Measurements from ENCODE around the gene PALD1.
"Not testable (repeated sequence)": the region's sequence is repeated elsewhere in the genome, so short reads cannot be mapped to it uniquely, and the experiment has no call there.

The PALD1 gene

DNA sequence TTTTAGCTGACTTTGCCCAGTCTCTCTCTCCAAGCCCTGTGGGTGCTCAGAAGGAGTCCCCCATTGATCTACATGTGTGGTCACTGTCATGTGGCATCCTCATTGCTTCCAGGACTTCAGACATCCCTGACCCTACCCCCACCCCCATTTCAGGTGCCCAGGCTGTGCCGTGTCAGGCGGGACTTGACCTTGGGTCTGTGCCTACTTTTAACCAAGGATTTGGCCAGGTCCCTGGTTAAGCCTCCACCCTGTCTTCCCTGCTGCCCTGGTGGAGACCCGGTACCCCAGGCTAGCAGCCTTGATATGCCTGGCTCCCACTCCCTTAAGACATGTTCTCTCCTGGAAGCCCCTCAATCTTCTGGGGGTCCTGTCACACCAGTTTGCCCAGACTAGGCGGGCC is 92.7 kb downstream of the PALD1 start:
- DNase-seq: no peak
- TF ChIP-seq GATA1 (IDR thresholded peaks at IDR 0.05; ENCODE audit: low read depth, low read length): no peak
- TF ChIP-seq POLR2A (IDR thresholded peaks at IDR 0.05; ENCODE audit: low read length): no peak

GRCh38 chr10:70571636-70572439 is 93.3 kb downstream of the PALD1 start:
- TF ChIP-seq GATA1 (IDR thresholded peaks at IDR 0.05; ENCODE audit: low read depth, low read length) (no peak), POLR2A (IDR thresholded peaks at IDR 0.05; ENCODE audit: low read length) (no peak)
- no peak for DNase-seq

GRCh38 chr10:70573599-70574506 is 95.3 kb downstream of the PALD1 start:
- DNase-seq: no peak
- TF ChIP-seq GATA1 (IDR thresholded peaks at IDR 0.05; ENCODE audit: low read depth, low read length) (no peak), POLR2A (IDR thresholded peaks at IDR 0.05; ENCODE audit: low read length) (no peak)

DNA sequence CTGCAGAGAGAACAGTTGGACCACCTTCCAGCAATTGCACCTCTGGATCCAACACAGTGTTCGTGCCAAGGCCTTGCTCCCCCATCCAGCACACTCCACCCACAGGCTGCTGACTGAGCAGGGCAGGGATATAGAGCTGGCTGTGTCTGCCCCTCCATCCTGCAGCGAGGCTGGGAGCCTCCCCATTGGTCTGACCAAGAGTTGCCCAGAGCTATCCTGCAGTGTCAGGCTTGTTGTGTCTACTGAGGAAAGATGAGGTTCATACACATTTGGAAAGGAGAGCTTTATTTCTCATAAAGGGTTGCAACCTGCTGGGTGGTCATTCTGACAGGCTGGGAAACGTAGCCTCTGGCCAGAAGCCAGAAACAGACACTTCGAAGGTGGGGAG is 96.9 kb downstream of the PALD1 start:
- no peak for DNase-seq
- no peak for TF ChIP-seq GATA1 (IDR thresholded peaks at IDR 0.05; ENCODE audit: low read depth, low read length)
- TF ChIP-seq POLR2A (IDR thresholded peaks at IDR 0.05; ENCODE audit: low read length): no peak

- TF ChIP-seq GATA1 (IDR thresholded peaks at IDR 0.05; ENCODE audit: low read depth, low read length) (no peak), POLR2A (IDR thresholded peaks at IDR 0.05; ENCODE audit: low read length) (no peak)
Measured at GRCh38 chr10:70575874-70576802, 97.6 kb downstream of the PALD1 start.

GRCh38 chr10:70576803-70577517 is 98.4 kb downstream of the PALD1 start:
- TF ChIP-seq GATA1 (IDR thresholded peaks at IDR 0.05; ENCODE audit: low read depth, low read length) (no peak), POLR2A (IDR thresholded peaks at IDR 0.05; ENCODE audit: low read length) (no peak)
- DNase-seq: no peak

More at GRCh38 chr10:70575874-70576802, 97.6 kb downstream of the PALD1 start:
- peak; percentile 74 to 82 for DNase-seq

GRCh38 chr10:70578371-70578947 is 99.9 kb downstream of the PALD1 start:
- DNase-seq: no peak
- TF ChIP-seq GATA1 (IDR thresholded peaks at IDR 0.05; ENCODE audit: low read depth, low read length) (no peak), POLR2A (IDR thresholded peaks at IDR 0.05; ENCODE audit: low read length) (no peak)

- TF ChIP-seq POLR2A (IDR thresholded peaks at IDR 0.05; ENCODE audit: low read length) (no peak), GATA1 (IDR thresholded peaks at IDR 0.05; ENCODE audit: low read depth, low read length) (no peak)
- DNase-seq: no peak
Measured at GRCh38 chr10:70579234-70580002, 100.9 kb downstream of the PALD1 start.

- DNase-seq: not testable (repeated sequence)
Measured at GRCh38 chr10:70581176-70581575, 102.6 kb downstream of the PALD1 start.

DNA sequence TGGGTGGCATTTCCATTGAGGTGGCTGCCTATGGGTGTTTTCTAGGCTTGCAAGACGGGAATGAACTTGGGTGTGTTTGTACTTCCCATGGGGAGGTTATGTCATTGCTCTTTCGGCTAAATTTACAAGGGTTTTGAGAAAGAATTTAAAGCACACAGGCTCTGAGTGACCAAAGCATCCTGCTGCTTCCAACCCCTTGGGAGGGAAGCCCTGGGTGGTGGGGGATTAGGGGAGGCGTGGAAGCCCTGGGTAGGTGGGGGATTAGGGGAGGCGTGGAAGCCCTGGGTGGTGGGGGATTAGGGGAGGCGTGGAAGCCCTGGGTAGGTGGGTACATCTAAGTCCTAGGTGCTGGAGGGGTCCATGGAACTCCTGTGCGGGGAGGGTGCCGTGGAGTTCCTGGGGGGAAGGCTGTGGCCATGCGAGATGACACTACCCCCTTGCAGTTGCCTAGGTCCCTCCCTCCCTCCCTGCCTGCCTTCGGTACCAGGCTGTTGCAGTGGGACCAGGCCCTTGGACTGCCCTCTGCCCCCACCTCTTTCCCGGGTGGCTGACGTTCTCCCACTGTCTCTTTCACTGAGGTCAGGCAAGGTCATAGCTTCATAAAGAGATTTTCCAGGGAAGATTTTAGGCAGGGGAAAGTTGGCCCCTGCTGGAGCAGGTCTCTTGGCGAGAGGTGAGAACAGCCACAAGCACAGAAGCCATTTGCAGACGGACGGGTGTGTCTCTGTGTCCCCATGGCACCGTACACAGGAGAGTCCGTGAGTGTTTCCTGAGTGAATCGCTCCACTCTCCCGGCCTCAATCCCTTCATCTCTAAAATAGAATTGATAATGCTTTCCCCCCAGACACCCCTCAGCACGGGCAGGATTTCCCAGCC is 104.5 kb downstream of the PALD1 start:
- no peak for DNase-seq
- TF ChIP-seq POLR2A (IDR thresholded peaks at IDR 0.05; ENCODE audit: low read length): no peak
- no peak for TF ChIP-seq GATA1 (IDR thresholded peaks at IDR 0.05; ENCODE audit: low read depth, low read length)

DNA sequence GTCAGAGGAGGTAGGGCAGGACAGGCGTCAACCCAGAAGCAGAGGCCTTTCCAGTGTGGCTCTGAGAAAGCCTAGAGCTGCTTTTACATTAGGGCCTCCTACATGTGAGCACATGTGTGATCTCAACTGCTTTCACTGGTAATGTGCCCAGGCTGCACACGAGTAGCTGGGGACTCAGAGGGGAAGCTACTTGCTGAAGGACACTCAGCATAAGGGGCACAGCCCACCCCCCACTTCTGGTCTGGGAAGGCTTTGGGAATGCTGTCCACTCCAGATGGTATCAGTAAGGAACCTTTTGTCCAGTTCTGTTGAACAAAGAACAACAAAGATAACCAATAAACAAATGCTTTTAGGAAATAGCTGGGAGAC is 105.1 kb downstream of the PALD1 start:
- no peak for TF ChIP-seq POLR2A (IDR thresholded peaks at IDR 0.05; ENCODE audit: low read length)
- no peak for TF ChIP-seq GATA1 (IDR thresholded peaks at IDR 0.05; ENCODE audit: low read depth, low read length)
- no peak for DNase-seq

Data from erythroblast (primary cell).